H9 (cell line): Measurements from ENCODE around the gene FBXO39. TPM values are rescaled to one million over a fixed set of nuclear protein-coding genes. Genes with fewer than 3 reads are reported as not detected.

ENCODE experiments used
- DNase-seq: peaks from one replicate; pipeline ENCODE4 v3.0.0-alpha.2; 2017
- H2AFZ ChIP-seq: one replicate; pipeline ENCODE4 v1.6.1; 2013; ENCODE audit warnings: mild to moderate bottlenecking, low read length, control low read depth, moderate library complexity
- H2AK5ac ChIP-seq: 2 replicates; pipeline ENCODE4 v1.6.1; 2013; ENCODE audit warnings: low read length, control low read depth, mixed read lengths; ENCODE audit not compliant: insufficient read length
- H2BK120ac ChIP-seq: one replicate; pipeline ENCODE4 v1.6.1; 2013; ENCODE audit warnings: low read depth, mild to moderate bottlenecking, low read length, control low read depth, inconsistent platforms; ENCODE audit not compliant: poor library complexity, severe bottlenecking
- H2BK12ac ChIP-seq: 2 replicates; pipeline ENCODE4 v1.6.1; 2013; ENCODE audit warnings: low read length, control low read depth, mixed read lengths, low read depth; ENCODE audit not compliant: insufficient read length
- H2BK15ac ChIP-seq: 2 replicates; pipeline ENCODE4 v1.6.1; 2013; ENCODE audit warnings: low read depth, low read length, control low read depth
- H2BK20ac ChIP-seq: one replicate; pipeline ENCODE4 v1.6.1; 2013; ENCODE audit warnings: low read depth, mild to moderate bottlenecking, low read length, control low read depth, inconsistent platforms; ENCODE audit not compliant: poor library complexity, severe bottlenecking
- H2BK5ac ChIP-seq: 2 replicates; pipeline ENCODE4 v1.6.1; 2013; ENCODE audit warnings: low read length, control low read depth, mixed read lengths; ENCODE audit not compliant: insufficient read length
- H3K14ac ChIP-seq: 2 replicates; pipeline ENCODE4 v1.6.1; 2013; ENCODE audit warnings: low read length, control low read depth; ENCODE audit not compliant: insufficient read depth
- H3K18ac ChIP-seq: 2 replicates; pipeline ENCODE4 v1.6.1; 2013; ENCODE audit warnings: low read depth, mild to moderate bottlenecking, mixed read lengths, low read length, control low read depth; ENCODE audit not compliant: insufficient read length
- H3K23ac ChIP-seq: 2 replicates; pipeline ENCODE4 v1.6.1; 2013; ENCODE audit warnings: low read length, control low read depth, mixed read lengths, low read depth; ENCODE audit not compliant: insufficient read length
- H3K23me2 ChIP-seq: 2 replicates; pipeline ENCODE4 v1.6.1; 2013; ENCODE audit warnings: low read depth, mild to moderate bottlenecking, mixed read lengths, low read length, control low read depth; ENCODE audit not compliant: insufficient read length, poor library complexity, severe bottlenecking
- H3K27ac ChIP-seq: 2 replicates; pipeline ENCODE4 v1.5.1; 2013; ENCODE audit warnings: low read length, control low read depth, mixed read lengths, low read depth; ENCODE audit not compliant: insufficient read length
- H3K27me3 ChIP-seq: 2 replicates; pipeline ENCODE4 v1.6.1; 2013; ENCODE audit warnings: low read length, control low read depth, inconsistent platforms; ENCODE audit not compliant: insufficient read depth
- H3K4ac ChIP-seq: 2 replicates; pipeline ENCODE4 v1.6.1; 2013; ENCODE audit warnings: low read depth, mild to moderate bottlenecking, control low read depth, inconsistent platforms, low read length, moderate library complexity
- H3K4me1 ChIP-seq: 2 replicates; pipeline ENCODE4 v1.6.1; 2013; ENCODE audit warnings: low read length, control low read depth, inconsistent platforms; ENCODE audit not compliant: insufficient read depth
- H3K4me2 ChIP-seq: 2 replicates; pipeline ENCODE4 v1.6.1; 2013; ENCODE audit warnings: low read length, control low read depth, mixed read lengths; ENCODE audit not compliant: insufficient read length, insufficient read depth
- H3K56ac ChIP-seq: 2 replicates; pipeline ENCODE4 v1.6.1; 2013; ENCODE audit warnings: low read depth, mild to moderate bottlenecking, mixed read lengths, low read length, control low read depth; ENCODE audit not compliant: insufficient read length
- H3K79me1 ChIP-seq: 2 replicates; pipeline ENCODE4 v1.6.1; 2013; ENCODE audit warnings: low read depth, mild to moderate bottlenecking, moderate library complexity, low read length, control low read depth, inconsistent platforms; ENCODE audit not compliant: insufficient read depth, poor library complexity, severe bottlenecking
- H3K79me2 ChIP-seq: 2 replicates; pipeline ENCODE4 v1.6.1; 2013; ENCODE audit warnings: low read length, control low read depth, inconsistent platforms; ENCODE audit not compliant: insufficient read depth
- H3K9ac ChIP-seq: 2 replicates; pipeline ENCODE4 v1.6.1; 2013; ENCODE audit warnings: low read length, control low read depth, mixed read lengths; ENCODE audit not compliant: insufficient read length; ENCODE audit errors: extremely low read depth
- H3K9me3 ChIP-seq: one replicate; pipeline ENCODE4 v1.6.1; 2013; ENCODE audit warnings: low read depth, low read length, inconsistent platforms; ENCODE audit not compliant: control insufficient read depth
- H3T11ph ChIP-seq: one replicate; pipeline ENCODE4 v1.6.1; 2013; ENCODE audit warnings: mild to moderate bottlenecking, low read length, control low read depth, inconsistent platforms
- H4K20me1 ChIP-seq: one replicate; pipeline ENCODE4 v1.6.1; 2013; ENCODE audit not compliant: control insufficient read depth, insufficient read length, insufficient read depth
- H4K5ac ChIP-seq: 2 replicates; pipeline ENCODE4 v1.6.1; 2013; ENCODE audit warnings: low read depth, mild to moderate bottlenecking, mixed read lengths, low read length, control low read depth; ENCODE audit not compliant: insufficient read length
- H4K8ac ChIP-seq: replicated peaks from 2 replicates; pipeline ENCODE4 v1.6.1; 2013; ENCODE audit warnings: low read length, control low read depth, mixed read lengths, low read depth; ENCODE audit not compliant: insufficient read length
- H4K91ac ChIP-seq: 2 replicates; pipeline ENCODE4 v1.6.1; 2013; ENCODE audit warnings: low read depth, mild to moderate bottlenecking, moderate library complexity, mixed read lengths, low read length, control low read depth; ENCODE audit not compliant: insufficient read length
- H3K27ac Mint-ChIP-seq, 3 experiments: 2 replicates in 2 of 3; 3 replicates in 1 of 3; pipeline ENCODE4 v1.8.0; 2020 to 2021; ENCODE audit warnings: mixed read lengths in 3 of 3, mild to moderate bottlenecking in 1 of 3, moderate library complexity in 1 of 3
- H3K27me3 Mint-ChIP-seq: 2 replicates; pipeline ENCODE4 v1.8.0; 2021; ENCODE audit warnings: low read depth, mild to moderate bottlenecking, moderate library complexity, mixed read lengths
- H3K36me3 Mint-ChIP-seq, 3 experiments: 2 replicates in 2 of 3; 3 replicates in 1 of 3; pipeline ENCODE4 v1.8.0; 2020 to 2021; ENCODE audit warnings: low read depth in 3 of 3, mixed read lengths in 3 of 3; ENCODE audit not compliant: insufficient read depth in 1 of 3
- H3K4me1 Mint-ChIP-seq, 2 experiments: 2 replicates each; pipeline ENCODE4 v1.8.0; 2020; ENCODE audit warnings: mixed read lengths in 2 of 2
- H3K4me3 Mint-ChIP-seq, 2 experiments: 2 replicates in 1 of 2; 3 replicates in 1 of 2; pipeline ENCODE4 v1.8.0; 2020 to 2021; ENCODE audit warnings: mild to moderate bottlenecking in 2 of 2, mixed read lengths in 2 of 2, moderate library complexity in 1 of 2
- H3K9me3 Mint-ChIP-seq, 2 experiments: 2 replicates in 1 of 2; 3 replicates in 1 of 2; pipeline ENCODE4 v1.8.0; 2020; ENCODE audit warnings: mild to moderate bottlenecking in 2 of 2, mixed read lengths in 2 of 2, moderate library complexity in 1 of 2
- WGBS: extraction: QIAGEN DNeasy Blood & Tissue Kit; methylation state at CpG from one replicate; pipeline ENCODE4 v1.1.7; 2013; ENCODE audit warnings: missing lambda C conversion rate, low lambda C conversion rate, mixed read lengths; ENCODE audit not compliant: insufficient read length; ENCODE audit errors: extremely low coverage; 5-methylcytosine and 5-hydroxymethylcytosine counted together
- total RNA-seq: library from RNA; stranded (reverse); gene quantifications from 2 replicates; pipeline ENCODE4 v1.2.1, GENCODE V29; 2021
- TF ChIP-seq, protein P1 (sequence below): fragments of 200-600 bp; sonication (generic); conservative IDR thresholded peaks from 3 replicates; pipeline ENCODE4 v1.8.0; 2021; ENCODE audit warnings: antibody characterized with exemption, mild to moderate bottlenecking

Gene FBXO39
- total RNA-seq, 1 experiment from 2014 or later: not detected

DNA sequence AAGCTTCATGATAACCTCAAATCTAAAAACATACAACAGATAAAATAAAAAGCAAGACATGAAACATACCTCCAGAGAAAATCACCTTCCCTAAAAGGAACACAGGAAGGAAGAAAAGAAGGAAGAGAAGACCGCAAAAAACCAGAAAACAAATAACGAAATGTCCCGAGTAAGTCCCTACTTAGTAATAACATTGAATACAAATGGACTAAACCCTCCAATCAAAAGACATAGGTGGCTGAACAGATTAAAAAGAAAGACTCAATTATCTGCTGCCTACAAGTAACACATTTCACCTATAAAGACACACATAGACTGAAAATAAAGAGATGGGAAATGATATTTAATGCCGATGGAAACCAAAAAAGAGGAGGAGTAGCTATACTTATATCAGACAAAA is 6.2 kb downstream of the FBXO39 start:
- Histone ChIP-seq H2BK20ac (no peak overlapping the region), H2BK5ac (no peak overlapping the region), H3K4me2 (no peak overlapping the region), H3K14ac (no peak overlapping the region), H2BK12ac (no peak overlapping the region), H2AK5ac (no peak overlapping the region), H3K27ac (no peak overlapping the region), H3T11ph (no peak overlapping the region), H3K18ac (no peak overlapping the region), H3K4me1 (no peaks in the 10 kb centered on the region), H3K23me2 (no peaks in the 10 kb centered on the region), H4K91ac (no peak overlapping the region), H3K9ac (no peak overlapping the region), H2BK15ac (no peak overlapping the region), H3K9me3 (no peaks in the 10 kb centered on the region), H3K79me1 (no peaks in the 10 kb centered on the region), H4K8ac (no peak overlapping the region), H4K5ac (no peak overlapping the region), H3K56ac (no peak overlapping the region), H4K20me1 (no peaks in the 10 kb centered on the region), H2BK120ac (no peak overlapping the region), H3K27me3 (no peaks in the 10 kb centered on the region), H3K4ac (no peak overlapping the region), H2AFZ (no peak overlapping the region), H3K79me2 (no peaks in the 10 kb centered on the region), H3K23ac (no peak overlapping the region)
- Mint-ChIP-seq H3K27ac (no peak overlapping the region), H3K4me3 (no peak overlapping the region), H3K9me3 (no peaks in the 10 kb centered on the region; a peak in 1 of 5 replicates), H3K4me1 (no peaks in the 10 kb centered on the region), H3K36me3 (no peaks in the 10 kb centered on the region), H3K27me3 (peaks cover 68% of the 10 kb centered on the region)
- no CpG with 5 or more reads among the region's 4 CpGs for WGBS
- TF ChIP-seq, protein P1, sequence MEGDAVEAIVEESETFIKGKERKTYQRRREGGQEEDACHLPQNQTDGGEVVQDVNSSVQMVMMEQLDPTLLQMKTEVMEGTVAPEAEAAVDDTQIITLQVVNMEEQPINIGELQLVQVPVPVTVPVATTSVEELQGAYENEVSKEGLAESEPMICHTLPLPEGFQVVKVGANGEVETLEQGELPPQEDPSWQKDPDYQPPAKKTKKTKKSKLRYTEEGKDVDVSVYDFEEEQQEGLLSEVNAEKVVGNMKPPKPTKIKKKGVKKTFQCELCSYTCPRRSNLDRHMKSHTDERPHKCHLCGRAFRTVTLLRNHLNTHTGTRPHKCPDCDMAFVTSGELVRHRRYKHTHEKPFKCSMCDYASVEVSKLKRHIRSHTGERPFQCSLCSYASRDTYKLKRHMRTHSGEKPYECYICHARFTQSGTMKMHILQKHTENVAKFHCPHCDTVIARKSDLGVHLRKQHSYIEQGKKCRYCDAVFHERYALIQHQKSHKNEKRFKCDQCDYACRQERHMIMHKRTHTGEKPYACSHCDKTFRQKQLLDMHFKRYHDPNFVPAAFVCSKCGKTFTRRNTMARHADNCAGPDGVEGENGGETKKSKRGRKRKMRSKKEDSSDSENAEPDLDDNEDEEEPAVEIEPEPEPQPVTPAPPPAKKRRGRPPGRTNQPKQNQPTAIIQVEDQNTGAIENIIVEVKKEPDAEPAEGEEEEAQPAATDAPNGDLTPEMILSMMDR: no peak
- no peak for DNase-seq
